ENCODE data around the gene CDON. TPM values are rescaled to one million over a fixed set of nuclear protein-coding genes. Genes with fewer than 3 reads are reported as not detected.
"Not testable (repeated sequence)": the region's sequence is repeated elsewhere in the genome, so short reads cannot be mapped to it uniquely, and the experiment has no call there.

The CDON gene
- total RNA-seq, 2 donors from 2014 or later, result 10.4 to 17.7 TPM

- no peak for TF ChIP-seq CTCF (IDR thresholded peaks at IDR 0.05)
- no peaks in the 10 kb centered on the region for H3K27me3 ChIP-seq (replicated peaks; ENCODE audit: insufficient read depth)
- H3K4me1 ChIP-seq (ENCODE audit: control insufficient read depth in 1 of 2, low read depth in 2 of 2), result peaks cover 0 to 5% of the 10 kb centered on the region in 2 donors
- no peak overlapping the region for H3K4me3 ChIP-seq
- H3K36me3 ChIP-seq, result no peaks in the 10 kb centered on the region
- no peaks in the 10 kb centered on the region for H3K9me3 ChIP-seq
- DNase-seq (ENCODE audit: low spot score), result no peak
- H3K27ac ChIP-seq, result no peak overlapping the region
- no peak for ATAC-seq (ENCODE audit: insufficient number of reproducible peaks, low FRiP score, low read depth)
These were observed 28.4 kb downstream of the CDON start for GRCh38 chr11:126034039-126034932.

- ATAC-seq (ENCODE audit: insufficient number of reproducible peaks, low FRiP score, low read depth), result no peak
- no peak for TF ChIP-seq CTCF (IDR thresholded peaks at IDR 0.05)
These were observed 30.3 kb downstream of the CDON start for GRCh38 chr11:126032375-126032774.

GRCh38 chr11:126029805-126030204 lies 32.9 kb downstream of the CDON start:
- no peaks in the 10 kb centered on the region for H3K4me1 ChIP-seq (ENCODE audit: control insufficient read depth in 1 of 2, low read depth in 2 of 2)
- no peak overlapping the region for H3K27ac ChIP-seq
- ATAC-seq (ENCODE audit: insufficient number of reproducible peaks, low FRiP score, low read depth), result no peak

More at GRCh38 chr11:126032375-126032774, 30.3 kb downstream of the CDON start:
- no peaks in the 10 kb centered on the region for H3K27me3 ChIP-seq (replicated peaks; ENCODE audit: insufficient read depth)
- DNase-seq (ENCODE audit: low spot score), result no peak
- no peak overlapping the region for H3K27ac ChIP-seq
- H3K36me3 ChIP-seq, result no peaks in the 10 kb centered on the region
- no peaks in the 10 kb centered on the region for H3K9me3 ChIP-seq
- no peak overlapping the region for H3K4me3 ChIP-seq
- H3K4me1 ChIP-seq (ENCODE audit: control insufficient read depth in 1 of 2, low read depth in 2 of 2), result peaks cover 0 to 5% of the 10 kb centered on the region in 2 donors

GRCh38 chr11:126029237-126029636 lies 33.4 kb downstream of the CDON start:
- no peaks in the 10 kb centered on the region for H3K36me3 ChIP-seq
- no peaks in the 10 kb centered on the region for H3K4me1 ChIP-seq (ENCODE audit: control insufficient read depth in 1 of 2, low read depth in 2 of 2)
- no peak overlapping the region for H3K4me3 ChIP-seq
- H3K27ac ChIP-seq, result no peak overlapping the region
- ATAC-seq (ENCODE audit: insufficient number of reproducible peaks, low FRiP score, low read depth) (no peak), DNase-seq (ENCODE audit: low spot score) (no peak)
- H3K9me3 ChIP-seq, result no peaks in the 10 kb centered on the region
- no peaks in the 10 kb centered on the region for H3K27me3 ChIP-seq (replicated peaks; ENCODE audit: insufficient read depth)
- TF ChIP-seq CTCF (IDR thresholded peaks at IDR 0.05), result no peak

More at GRCh38 chr11:126029805-126030204, 32.9 kb downstream of the CDON start:
- no peaks in the 10 kb centered on the region for H3K36me3 ChIP-seq
- H3K27me3 ChIP-seq (replicated peaks; ENCODE audit: insufficient read depth), result no peaks in the 10 kb centered on the region
- no peak for DNase-seq (ENCODE audit: low spot score)
- H3K9me3 ChIP-seq, result no peaks in the 10 kb centered on the region
- no peak overlapping the region for H3K4me3 ChIP-seq
- TF ChIP-seq CTCF (IDR thresholded peaks at IDR 0.05), result no peak

- not testable (repeated sequence) for H3K27ac ChIP-seq; H3K4me1 ChIP-seq (ENCODE audit: control insufficient read depth in 1 of 2, low read depth in 2 of 2); H3K27me3 ChIP-seq (replicated peaks; ENCODE audit: insufficient read depth); H3K36me3 ChIP-seq; DNase-seq (ENCODE audit: low spot score); H3K4me3 ChIP-seq; ATAC-seq (ENCODE audit: insufficient number of reproducible peaks, low FRiP score, low read depth); H3K9me3 ChIP-seq
These were observed 34.1 kb downstream of the CDON start for GRCh38 chr11:126028534-126028933.
